GM12872 (cell line): ENCODE data around the gene INPP4B.

Source experiments
- CTCF ChIP-seq: IDR thresholded peaks from 3 replicates; pipeline ENCODE4 v1.5.1; 2011; ENCODE audit warnings: low read depth, mild to moderate bottlenecking, low read length, moderate library complexity; ENCODE audit not compliant: insufficient read depth

INPP4B gene

GRCh38 chr4:142360657-142361056 lies 485.4 kb downstream of the INPP4B start:
- no peak for TF ChIP-seq CTCF

- TF ChIP-seq CTCF, result no peak
Observed at GRCh38 chr4:142358656-142359055, 487.4 kb downstream of the INPP4B start.

GRCh38 chr4:142356801-142357200 lies 489.3 kb downstream of the INPP4B start:
- TF ChIP-seq CTCF, result no peak

- TF ChIP-seq CTCF, result no peak
Observed at GRCh38 chr4:142356118-142356759, 489.9 kb downstream of the INPP4B start.

GRCh38 chr4:142355421-142355930 lies 490.6 kb downstream of the INPP4B start:
- no peak for TF ChIP-seq CTCF

- no peak for TF ChIP-seq CTCF
Observed at GRCh38 chr4:142354794-142355420, 491.2 kb downstream of the INPP4B start.

- TF ChIP-seq CTCF, result no peak
Observed at GRCh38 chr4:142354041-142354440, 492.1 kb downstream of the INPP4B start.
